HG02571 (cell line): ENCODE data around the gene INPP1.
"Not testable (repeated sequence)": the region's sequence is repeated elsewhere in the genome, so short reads cannot be mapped to it uniquely, and the experiment has no call there.

Experiments used
- ATAC-seq: cut with Tn5 transposase; IDR thresholded peaks from one replicate; pipeline ENCODE4 v1.9.1; 2021; ENCODE audit warnings: mild to moderate bottlenecking, moderate library complexity; ENCODE audit not compliant: unreplicated experiment

Gene INPP1

DNA sequence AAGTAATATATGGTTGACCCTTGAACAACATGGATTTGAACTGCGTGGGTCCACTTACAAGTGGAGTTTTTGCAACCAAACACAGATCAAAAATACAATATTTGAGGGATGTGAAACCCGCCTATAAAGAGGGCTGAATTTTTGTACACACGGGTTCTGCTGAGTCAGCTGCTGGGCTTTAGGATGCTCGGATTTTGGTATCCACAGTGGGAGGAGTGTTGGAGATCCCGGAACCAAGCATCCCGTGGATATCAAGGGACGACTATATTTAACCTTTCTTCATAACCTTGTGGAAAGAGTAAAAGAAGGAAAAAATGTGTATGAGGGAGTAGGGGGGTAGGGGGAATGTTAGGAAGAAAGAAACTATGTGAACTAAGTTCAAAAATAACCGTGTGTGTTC is 10.0 kb upstream of the INPP1 start:
- ATAC-seq = no peak

DNA sequence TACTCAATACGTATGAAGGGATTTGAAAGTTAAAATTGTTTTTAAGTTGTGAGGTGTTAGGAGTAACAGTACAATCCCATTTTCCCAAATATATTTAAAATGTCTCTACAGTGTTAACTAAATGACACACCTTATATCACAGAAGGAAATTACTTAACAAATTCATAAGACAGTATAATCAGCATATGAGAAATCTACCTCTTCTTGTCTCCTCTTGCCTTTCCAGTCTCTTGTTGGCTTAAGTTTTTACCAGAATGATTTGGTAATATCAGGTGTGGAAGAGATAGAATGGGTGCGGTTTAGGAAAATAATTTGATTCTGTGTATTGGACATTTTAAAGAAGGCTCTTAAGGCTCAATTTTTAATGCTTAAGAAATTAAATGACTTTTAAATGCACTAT is 9.5 kb upstream of the INPP1 start:
- no peak for ATAC-seq

DNA sequence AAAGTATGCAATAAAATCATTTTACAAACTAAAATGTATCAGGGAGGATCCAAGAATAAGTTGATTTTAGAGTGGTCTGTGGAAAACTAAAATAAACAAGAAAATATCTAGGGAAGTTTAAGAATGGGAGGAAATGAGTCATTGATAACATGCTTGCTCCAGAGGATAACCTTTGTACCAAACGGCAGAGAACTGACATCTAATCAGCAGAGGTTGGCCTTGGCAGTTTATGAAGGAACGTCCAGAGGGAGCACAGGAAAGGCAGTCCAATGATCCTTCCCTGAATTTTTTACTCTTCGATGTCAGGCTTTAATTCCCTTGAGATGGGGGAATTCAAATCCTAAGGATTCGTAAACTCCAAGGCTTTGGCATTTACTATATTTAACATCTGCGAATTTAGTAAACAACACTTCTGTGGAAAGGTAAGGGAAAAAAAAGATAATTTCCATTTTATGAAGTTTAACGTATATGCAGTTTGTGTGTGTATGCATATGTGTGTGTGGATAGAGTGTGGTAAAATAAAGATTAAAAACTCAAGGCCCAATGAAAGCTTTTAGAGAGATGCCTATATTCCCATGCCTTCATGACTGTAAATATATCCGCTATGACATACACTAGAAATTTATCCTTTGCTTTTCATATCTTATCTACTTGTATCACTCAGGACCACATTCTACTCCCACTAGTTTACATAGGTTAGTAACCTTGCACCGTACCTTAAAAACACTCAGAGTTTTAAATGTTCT is 8.7 kb upstream of the INPP1 start:
- ATAC-seq = no peak

DNA sequence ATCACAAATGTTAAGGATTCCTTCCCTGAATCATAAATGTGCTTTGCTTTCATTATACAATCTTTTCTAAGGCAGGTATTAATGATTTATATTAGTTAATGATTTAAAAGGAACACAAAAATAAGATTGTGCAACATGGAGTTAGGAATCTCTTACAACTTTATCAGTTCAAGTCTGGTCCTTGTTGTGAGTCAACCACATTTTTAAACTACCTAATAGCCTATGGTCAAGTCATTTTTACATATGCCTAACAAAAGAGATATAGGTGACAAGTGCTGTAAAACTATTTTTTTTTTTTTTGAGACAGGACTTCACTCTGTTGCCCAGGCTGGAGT is 8.2 kb upstream of the INPP1 start:
- ATAC-seq = no peak

DNA sequence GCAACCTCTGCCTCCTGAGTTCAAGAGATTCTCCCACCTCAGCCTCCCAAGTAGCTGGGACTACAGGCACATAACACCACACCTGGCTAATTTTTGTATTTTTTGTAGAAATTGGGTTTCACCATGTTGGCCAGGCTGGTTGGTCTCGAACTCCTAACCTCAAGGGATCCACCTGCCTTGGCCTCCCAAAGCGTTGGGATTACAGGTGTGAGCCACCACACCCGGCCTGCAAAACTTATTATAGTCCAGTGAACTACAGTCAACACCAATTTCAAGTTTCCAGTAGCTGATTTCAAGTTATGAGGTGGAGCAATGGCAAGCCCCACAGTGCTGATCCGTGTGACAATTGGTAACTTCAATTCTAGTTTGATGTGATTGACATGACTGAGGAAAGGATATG is 7.8 kb upstream of the INPP1 start:
- ATAC-seq = not testable (repeated sequence)

DNA sequence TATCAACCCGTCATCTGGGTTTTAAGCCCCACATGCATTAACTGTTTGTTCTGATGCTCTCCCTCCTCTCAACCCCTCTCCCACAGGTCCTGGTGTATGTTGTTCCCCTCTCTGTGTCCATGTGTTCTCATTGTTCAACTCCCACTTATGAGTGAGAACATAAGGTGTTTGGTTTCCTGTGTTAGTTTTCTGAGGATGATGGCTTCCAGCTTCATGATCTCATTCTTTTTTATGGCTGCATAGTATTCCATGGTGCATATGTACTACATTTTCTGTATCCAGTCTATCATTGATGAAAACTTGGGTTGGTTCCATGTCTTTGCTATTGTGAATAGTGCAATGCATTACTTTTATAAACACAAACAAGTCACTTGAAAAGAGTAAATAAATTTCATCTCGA is 7.0 kb upstream of the INPP1 start:
- ATAC-seq = no peak

DNA sequence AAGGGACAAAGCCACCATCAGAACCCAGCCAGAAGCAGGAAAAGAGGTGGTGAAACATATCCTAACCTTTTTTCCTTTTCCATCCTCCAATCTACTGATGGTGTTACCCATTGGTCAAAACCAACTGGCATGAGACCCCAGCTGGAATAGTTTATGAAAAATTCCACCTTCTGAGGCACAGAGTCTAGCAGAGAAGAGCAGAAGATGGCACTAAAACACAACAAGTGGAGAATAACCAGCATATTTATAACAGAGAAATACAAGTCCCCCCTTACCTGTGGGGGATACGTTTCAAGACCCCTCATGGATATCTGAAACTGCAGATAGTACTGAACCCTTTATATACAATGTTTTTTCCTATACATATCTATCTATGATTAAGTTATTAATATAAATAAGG is 4.9 kb upstream of the INPP1 start:
- no peak for ATAC-seq

DNA sequence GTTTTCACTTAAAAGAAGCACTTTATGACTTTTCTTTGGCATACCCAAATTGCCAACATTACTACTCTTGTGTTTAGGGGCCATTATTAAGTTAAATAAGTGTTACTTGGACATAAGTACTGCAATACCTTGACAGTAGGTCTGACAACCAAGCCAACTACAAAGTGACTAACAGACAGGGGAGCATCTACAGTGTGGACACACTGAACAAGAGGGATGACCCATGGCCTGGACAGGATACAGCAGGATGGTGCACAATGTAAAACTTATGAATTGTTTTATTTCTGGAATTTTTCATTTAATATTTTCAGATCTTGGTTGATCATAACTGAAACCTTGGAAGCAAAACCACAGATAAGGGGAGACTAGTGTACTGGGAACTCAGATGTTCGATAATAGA is 4.0 kb upstream of the INPP1 start:
- ATAC-seq = no peak

DNA sequence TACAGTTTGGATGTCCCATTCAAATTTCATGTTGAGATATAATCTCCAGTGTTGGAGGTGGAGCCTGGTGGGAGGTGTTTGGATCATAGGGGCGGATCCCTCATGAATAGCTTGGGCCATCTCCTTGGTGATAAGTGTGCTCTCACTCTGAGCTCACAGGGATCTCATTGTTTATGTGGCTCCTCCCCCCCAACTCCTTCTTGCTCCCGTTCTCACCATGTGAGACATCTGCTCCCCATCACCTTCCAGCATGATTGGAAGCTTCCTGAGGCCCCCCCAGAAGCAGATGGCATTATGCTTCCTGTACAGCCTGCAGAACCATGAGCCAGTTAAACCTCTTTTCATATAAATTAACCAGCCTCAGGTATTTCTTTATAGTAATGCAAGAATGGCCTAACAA is 3.0 kb upstream of the INPP1 start:
- ATAC-seq = no peak

DNA sequence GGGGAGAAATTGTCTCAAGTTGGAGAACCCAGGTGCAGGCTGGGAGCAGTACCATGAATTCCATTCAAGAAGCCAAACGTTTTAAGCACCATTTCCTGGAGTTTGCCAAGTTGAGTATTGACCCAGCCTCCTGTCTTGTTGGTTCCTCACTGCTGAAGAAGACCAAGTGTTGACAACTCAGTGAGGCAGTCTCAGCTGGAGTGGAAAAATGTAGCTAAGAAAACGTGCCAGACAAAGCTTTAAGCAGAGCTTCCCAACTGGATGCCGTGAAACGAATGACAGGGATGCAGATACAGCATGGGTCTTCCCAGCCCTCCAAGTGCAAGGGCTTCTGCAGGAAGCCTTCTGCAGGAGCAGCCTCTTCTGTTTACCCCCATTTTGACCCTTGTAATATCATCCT is 778 bp upstream of the INPP1 start:
- no peak for ATAC-seq

DNA sequence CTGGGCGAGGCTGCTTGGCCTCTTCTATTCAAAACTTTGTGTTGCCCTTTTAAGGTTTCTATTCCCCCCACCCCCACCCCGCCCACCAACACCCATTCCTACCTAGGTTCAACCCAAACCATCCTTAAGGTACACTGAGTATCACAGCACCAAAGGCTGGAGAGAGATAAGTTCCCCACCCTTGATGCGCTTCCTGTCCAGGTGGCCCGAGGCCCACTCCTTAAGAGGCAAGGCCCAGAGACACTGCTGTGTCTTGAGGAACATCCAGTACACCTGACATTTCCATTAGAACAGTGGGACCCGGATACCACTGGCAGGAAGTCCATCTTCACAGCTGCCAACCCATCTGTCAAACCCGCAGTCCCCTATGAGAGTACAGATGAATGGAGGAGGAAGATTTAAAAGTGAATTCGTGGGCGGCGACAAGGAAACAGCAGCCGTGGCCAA is 277 bp upstream of the INPP1 start:
- ATAC-seq = no peak

DNA sequence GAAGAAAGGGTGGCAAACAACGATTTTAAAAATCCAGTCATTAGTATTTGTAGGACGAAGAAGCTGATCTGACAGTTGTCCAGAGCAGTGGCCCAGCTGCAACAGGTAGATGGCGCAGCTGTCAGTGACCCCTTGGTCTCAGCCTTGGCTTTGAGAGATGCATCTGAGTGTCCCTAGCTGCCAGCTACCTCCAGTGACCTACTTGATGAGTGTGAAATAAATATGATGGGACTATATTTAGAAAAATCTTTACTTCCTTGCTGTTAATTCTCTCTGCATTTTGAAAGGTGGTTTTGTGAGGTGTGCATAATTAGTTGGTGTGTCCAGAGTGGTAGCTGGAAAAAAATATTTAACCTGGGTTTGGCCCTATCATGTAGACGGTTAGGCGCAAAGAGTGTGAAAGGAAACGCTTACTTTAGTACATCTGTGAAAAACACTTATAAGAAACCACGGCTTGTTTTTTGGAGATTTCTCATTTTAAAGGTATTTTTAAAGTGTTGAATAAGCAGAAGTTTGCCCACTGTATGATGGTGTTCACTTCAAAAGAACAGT is 963 bp downstream of the INPP1 start:
- ATAC-seq = peak; percentile 72

DNA sequence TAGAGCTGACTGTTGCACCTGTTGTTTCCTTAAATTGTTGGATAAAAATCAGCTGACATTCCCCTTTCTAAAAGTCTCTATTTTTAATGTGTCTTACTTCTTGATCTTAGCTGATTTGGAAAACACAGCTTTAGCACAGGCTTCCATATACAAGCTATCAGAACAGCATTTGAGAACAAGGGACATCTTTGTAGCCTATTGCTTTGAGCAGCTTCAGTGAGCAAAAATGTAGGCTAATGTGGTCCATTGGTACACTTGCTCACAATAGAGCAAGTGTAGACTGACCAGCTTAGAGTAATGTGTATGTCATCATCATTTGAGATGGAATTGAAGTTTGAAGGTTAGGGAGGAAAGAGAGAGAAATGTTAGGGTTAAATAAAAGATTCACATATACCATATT is 7.0 kb downstream of the INPP1 start:
- ATAC-seq = no peak

DNA sequence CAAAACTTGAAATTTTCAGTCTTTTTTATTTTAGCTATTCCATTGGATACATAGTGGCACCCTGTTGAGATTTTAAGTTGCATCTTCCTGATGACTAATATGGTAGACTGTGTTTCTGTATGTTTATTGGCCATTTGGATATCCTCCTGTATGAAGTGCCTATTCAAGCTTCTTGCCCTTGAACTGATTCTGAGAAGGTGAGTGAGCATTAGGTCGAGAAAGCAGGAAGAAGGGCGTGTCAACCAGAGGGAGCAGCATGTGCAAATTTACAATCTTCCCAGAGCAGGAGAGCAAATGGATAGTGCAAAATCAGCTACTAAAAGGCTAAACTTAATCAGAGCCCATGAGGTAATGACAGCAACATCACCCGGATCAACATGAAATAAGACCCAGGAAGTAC is 8.6 kb downstream of the INPP1 start:
- no peak for ATAC-seq

DNA sequence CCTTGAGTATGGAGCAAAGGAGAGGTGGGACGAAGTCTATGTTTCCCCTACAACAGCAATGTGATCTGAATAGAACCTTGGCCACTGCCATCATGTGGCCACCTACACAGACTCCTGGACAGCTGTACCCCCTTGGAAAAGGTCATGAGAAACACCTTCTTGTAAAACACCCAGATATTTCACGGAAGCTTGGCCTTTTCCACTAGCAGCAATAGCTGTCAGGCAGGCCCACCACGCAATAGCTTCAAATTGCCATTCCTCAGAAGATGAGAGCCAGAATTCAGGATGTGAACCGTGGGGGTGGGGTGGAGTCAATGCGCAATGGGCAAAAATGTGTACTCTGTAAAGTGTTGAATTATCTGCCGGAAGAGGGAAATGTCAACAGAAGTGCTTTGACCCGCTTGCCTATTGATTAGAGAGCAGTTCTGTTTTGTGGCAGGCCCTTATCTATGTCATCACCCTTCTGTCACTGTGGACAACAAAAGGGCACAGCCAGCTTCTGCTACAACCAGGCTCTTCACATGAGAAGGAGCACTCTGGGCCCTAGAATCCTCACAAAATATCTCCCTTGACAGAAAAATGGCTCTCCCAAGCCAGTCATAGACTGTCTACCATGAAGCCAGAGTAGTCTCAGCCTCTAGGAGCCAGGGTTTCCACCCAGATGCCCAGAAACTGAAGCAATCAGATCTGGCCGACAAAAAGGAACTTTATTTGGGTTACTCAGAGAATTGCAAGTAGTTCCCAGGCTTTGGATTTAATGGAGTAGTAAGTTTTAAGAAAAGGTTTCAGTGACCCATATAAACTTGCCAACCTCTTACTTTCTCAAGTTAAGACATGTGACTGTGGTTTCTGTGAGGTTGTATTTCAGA is 9.5 kb downstream of the INPP1 start:
- ATAC-seq = no peak

DNA sequence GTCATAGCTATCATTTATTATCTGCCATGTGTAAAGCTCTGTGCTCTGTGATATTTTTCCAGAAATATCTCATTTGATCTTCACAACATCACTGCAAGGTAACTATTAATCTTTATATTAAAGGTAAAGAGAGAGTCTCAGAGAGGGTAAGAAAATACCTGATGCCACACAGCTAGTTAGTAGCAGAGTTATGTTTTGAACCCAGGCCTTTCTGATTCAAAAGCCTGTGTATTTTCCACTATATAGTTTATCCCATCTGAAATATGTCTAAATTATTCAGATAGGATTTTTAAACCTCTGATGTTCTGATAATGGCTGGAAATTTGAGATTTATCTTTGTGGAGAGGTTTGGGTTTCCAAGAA is 10.1 kb downstream of the INPP1 start:
- no peak for ATAC-seq

DNA sequence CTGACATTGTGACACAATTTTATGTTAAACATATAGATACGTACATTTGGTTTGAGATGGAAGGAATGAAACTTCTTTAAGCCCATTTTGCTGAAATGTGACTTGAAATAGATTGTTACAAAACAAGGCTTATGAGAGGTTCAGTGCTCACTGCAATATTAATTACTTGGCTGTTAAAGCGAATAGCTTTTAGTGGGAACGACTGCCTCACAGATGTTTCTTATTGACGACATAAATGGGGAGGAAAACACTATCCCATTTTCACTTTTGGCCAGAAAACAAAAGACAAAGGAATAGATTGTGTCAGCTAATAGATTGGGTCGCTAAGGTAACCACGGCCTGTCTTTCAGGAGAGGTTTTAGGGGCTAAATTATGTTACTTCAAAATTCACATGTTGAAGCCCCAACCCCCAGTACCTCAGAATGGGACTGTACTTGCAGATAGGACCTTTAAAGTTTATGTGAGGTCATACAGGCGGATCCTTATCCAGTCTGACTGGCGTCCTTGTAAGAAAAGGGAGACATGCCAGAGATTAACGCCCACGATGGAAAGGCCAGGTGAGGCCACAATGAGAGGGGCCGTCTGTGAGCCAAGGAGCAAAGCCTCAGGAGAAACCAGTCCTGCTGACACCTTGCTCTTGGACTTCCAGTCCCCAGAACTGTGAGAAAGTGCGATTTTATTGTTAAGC is 10.8 kb downstream of the INPP1 start:
- ATAC-seq = no peak

DNA sequence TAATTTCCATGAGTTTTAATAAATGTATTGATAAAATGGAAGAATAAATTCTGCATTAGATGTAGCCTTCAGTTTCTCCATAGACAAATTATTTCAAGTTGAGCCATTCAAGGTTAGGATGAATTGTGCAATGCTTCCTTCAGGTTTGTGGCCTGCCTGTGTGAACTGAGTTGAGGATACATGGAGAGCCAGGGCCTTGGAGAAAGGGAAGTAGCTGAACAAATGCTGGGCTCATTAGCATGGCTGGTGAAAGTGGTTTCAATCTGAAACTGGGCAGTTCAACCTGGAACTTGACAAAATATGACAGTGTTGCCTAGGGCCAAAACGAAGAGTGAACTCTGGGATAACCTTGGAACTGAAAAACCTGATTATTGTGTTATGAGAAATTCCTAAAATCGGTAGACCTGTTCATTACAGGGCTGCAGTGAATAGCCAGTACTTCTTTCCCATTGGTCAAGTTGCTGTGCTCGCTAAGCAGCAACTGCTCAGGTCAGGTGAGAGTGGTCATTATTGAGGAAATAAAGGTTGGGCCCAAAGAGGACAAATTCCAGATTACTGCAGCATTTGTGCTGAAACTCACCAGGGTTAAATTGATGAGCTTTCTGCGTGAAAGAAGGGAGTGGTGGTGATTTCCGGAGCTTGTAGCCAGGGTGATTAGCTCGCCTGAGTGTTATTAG is 12.7 kb downstream of the INPP1 start:
- ATAC-seq = no peak

DNA sequence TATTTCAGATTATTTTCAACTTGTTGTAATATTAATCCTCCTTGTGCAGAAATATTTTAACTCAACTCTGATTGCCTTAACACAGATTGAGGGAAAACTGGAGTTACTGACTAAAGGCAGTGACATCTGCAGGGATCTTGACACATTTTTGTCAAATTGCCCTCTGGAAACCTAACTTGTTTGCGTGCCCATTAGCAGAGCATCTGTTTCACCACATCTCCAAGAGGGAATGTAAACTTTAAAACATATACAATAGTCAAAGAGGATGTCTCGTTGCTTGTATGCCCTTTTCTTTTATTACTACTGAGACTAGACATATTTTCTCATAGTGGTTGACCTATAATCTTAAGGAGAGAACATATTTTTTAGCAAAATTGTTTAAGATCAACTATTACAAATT is 14.2 kb downstream of the INPP1 start:
- no peak for ATAC-seq

DNA sequence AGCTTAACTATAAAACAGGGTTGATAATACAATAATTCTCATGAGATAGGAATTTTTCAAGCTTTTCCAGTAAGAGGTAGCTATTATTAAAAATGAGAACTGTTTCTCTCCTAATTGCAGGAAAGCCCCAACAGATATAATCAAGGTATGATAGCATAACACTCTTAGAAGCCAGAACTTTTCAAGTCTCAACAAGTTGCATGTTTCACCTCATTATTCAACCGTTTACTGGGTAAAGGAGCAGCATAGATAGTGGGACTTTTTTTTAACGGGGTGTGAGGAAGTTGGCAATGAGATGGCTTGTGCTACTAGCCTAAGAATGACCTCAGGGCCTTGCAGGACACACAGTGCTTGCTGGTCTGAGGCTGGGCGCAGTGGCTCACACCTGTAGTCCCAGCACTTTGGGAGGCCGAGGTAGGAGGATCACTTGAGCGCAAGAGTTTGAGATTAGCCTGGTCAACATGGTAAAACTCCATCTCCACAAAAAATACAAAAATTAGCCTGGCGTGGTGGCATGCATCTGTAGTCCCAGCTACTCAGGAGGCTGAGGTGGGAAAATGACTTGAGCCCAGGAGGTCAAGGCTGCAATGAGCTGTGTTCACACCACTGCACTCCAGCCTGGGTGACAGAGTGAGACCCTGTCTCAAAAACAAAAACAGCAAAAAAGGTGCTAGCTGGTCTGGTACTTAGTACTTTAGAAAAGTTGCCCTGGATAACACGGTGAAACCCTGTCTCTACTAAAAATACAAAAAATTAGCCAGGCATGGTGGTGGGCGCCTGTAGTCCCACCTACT is 15.5 kb downstream of the INPP1 start:
- peak; percentile 40 for ATAC-seq
